Gastroesophageal sphincter (tissue), 3 donors: ENCODE measurements around the gene HOXC9.

Source experiments
- EP300 ChIP-seq: sonication (generic); formaldehyde crosslinking; IDR thresholded peaks from one replicate; pipeline ENCODE4 v1.6.1; 2017; ENCODE audit warnings: antibody characterized with exemption, mild to moderate bottlenecking
- TF ChIP-seq, protein P1 (sequence below), 4 experiments: fragments of 200-600 bp in 2 of 4; fragments of 450-650 bp in 2 of 4; sonication (generic) in 1 of 4; IDR thresholded peaks; one replicate each; pipeline ENCODE4 v1.5.1; 2017 to 2019; ENCODE audit warnings: antibody characterized with exemption in 4 of 4, mild to moderate bottlenecking in 2 of 4, moderate library complexity in 2 of 4

DNA sequence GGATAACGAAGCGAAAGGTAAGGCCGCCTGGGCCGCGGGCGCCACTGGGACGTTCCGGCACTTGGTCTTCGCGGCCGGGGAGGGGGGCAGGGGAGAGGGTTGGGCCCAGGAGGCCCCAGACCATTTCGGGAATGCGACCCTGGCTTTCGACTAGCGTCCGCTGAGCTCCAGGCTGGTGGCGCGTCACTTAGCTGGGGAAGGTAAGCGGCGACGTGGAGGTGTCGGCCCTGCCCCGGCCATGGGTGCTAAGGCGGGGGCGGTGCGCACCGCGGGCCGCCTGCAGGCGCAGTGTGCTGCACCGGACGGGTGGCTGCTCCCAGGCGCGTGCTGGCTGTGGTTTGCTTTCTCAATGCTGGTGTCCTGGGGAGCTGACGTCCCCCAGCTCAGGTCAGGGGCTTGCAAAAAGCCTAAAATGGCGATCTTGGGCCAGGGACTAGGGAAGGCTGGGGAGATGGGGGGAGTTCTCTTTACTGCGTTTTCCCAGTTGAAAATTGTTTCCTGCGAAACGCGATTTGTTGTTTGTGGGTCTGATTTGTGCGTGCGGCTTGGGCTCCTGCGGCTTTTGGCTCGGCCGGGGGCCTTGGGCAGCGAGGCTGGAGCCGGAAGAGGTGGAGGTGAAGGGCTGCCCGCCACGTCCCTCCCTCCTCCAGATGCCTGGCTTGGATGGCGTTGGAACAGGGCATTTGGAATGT, 13.8 kb upstream of the HOXC9 start:
- TF ChIP-seq, protein P1, sequence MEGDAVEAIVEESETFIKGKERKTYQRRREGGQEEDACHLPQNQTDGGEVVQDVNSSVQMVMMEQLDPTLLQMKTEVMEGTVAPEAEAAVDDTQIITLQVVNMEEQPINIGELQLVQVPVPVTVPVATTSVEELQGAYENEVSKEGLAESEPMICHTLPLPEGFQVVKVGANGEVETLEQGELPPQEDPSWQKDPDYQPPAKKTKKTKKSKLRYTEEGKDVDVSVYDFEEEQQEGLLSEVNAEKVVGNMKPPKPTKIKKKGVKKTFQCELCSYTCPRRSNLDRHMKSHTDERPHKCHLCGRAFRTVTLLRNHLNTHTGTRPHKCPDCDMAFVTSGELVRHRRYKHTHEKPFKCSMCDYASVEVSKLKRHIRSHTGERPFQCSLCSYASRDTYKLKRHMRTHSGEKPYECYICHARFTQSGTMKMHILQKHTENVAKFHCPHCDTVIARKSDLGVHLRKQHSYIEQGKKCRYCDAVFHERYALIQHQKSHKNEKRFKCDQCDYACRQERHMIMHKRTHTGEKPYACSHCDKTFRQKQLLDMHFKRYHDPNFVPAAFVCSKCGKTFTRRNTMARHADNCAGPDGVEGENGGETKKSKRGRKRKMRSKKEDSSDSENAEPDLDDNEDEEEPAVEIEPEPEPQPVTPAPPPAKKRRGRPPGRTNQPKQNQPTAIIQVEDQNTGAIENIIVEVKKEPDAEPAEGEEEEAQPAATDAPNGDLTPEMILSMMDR (IDR thresholded peaks at IDR 0.05) = no peak
- TF ChIP-seq EP300 = no peak
